NCI-H345 (cell line): ENCODE results near the gene KCNMA1.

Experiments used
- DNase-seq: peaks from one replicate; lab custom pipeline; 2025; lab: John Stamatoyannopoulos, UW

KCNMA1 gene

DNA sequence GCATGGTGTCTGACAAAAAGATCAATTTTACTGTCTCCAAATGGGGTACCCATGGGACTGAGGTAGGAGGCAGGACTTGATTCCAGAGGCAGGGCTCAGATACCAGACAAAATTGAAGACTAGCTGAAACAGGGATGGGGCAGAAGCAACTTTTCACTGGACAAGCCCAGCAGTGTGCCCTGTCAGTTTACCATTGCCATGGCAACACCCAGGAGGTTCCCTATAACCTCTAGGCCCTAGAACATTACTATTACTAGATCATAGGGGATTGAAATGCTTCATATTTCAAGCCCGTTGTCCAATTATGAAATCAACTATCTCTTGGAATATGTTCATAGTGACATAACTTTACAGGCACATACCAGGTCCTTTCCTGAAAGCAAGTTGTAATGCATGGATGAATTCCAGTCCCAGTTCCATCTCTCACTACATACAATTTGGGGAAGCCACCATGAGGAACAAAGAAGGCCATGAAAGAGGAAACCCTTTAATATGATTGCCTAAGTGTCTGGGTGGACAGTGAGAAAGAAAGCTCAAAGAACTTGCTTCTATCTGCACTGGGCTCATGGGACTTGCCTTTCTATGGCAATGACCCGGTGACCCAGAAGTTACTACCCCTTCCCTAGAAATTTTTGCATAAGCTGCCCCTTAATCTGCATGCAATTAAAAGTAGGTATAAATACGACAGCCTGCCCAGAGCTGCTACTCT, 557.9 kb downstream of the KCNMA1 start:
- no peak for DNase-seq

DNA sequence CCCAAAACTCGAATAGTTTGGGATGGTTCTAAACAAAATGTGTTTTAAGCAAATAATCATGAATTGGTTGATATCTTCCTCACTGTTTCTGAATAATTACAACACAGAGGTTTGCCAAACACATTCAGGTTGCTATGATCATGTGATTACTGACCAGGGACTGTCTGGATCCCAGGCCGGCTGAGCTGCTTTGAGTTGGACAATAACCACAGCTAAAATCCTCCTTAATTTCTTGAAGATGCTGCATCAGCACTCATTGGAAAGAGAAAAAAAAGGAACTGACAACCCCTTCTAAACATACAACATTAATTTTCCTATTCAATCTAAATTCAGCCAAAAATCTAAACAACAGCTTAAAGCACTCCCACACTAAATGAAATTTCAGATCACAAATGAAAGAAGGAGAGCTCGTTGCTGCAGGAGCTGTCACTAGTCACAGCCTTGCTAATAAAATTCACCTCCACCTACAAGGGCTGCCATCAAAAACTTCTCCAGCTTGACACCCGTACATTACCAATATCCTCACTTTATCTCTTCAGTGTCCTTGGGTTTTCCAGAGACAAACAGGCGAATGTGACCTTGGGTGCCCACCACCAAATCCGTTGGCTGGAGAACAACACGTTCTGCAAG, 560.2 kb downstream of the KCNMA1 start:
- DNase-seq: no peak

DNA sequence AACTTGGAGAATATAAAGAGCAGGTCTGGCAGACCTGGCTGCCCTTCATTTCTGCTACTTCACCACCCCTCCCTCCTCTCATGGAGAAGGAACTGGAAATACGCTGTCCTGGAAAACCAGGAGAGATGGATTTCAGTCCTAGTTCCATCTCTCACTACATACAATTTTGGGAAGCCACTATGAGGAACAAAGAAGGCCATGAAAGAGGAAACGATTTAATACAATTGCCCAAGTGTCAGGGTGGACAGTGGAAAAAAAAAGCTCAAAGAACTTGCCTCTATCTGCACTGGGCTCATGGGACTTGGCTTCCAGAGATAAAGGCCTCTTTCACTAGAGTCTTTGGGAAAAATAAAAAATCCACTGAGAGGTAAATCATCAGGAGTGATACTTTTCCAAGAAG, 561.7 kb downstream of the KCNMA1 start:
- no peak for DNase-seq

DNA sequence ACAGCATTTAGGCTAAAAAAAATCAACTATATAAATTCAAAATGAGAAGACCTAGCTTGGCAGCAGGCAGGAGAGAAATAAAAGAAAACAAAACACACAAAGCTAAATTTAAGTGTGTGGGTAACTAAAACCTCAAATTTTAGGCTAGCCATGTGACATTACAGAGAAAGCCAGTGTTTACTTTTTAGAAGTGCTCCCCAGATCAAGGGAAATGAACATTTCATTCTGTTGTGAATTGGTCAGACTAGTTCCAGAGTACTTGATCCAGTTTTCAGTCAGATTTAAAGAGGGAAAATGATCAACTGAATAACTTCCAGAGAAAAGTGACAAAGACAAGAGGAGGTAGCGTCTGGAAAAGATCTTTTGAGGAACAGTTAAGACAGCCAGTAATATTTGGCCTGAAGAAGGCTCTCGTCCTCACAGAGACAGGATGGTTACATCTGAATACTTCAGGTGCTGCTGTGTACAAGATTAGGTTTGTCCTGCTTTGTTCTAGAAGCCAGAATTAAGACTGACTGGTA, 563.4 kb downstream of the KCNMA1 start:
- no peak for DNase-seq

DNA sequence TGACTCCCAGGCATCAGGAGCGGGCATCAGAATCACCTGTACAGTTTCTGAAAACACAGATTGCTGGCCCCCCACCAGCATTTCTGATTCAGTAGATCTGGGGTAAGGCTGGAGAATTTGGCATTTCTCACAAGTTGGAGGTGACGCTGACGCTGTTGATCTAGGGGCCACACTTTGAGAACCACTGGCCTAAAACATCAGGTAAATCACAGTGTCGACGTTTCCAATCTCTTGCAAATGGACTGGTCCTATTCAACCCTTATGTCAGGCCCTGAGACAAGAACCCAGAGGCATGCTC, 564.0 kb downstream of the KCNMA1 start:
- no peak for DNase-seq

- no peak for DNase-seq
Observed at GRCh38 chr10:77072836-77073662, 564.6 kb downstream of the KCNMA1 start.

DNA sequence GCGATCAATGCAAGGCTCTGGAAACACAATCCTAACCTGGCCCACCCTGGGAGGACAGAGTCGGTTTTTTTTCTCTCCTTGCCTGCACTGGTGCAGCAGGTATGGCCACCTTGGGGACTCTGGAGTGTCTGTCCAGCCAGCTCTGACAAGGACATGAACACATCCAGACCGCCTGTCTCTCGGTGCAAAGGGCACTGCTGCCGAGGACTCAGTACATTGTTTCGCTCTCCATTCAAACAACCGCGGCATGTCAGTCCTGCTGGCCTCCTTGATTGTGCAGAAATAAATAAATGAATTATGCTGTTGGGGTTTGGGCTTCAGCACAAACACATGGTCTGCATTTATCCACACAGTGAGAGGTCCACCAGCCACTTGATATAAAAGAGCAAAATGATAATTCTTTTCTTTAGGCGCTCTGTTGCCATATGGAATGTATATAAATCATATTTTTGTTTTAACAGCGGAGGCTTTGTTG, 565.2 kb downstream of the KCNMA1 start:
- DNase-seq: no peak

DNA sequence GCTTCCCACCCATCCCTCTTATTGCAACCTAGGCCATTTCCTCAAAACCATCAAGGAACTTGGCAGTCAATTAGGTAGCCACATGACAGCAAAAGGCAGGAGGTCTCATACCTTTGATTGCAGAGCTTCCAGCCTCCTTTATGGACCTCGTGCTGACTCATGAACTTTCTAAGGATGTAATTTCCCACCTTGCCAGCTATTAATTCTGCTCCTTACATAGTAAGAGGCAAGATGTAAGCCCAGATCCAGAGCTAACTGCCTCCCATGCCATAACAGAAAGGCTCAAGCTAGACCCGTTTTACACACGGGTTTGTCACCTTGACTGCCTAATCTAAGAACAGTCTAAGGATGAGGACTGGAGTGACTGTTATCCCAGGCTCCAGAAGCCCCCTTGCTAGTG, 565.7 kb downstream of the KCNMA1 start:
- DNase-seq: no peak

GRCh38 chr10:77071001-77071511, 566.6 kb downstream of the KCNMA1 start:
- no peak for DNase-seq

DNA sequence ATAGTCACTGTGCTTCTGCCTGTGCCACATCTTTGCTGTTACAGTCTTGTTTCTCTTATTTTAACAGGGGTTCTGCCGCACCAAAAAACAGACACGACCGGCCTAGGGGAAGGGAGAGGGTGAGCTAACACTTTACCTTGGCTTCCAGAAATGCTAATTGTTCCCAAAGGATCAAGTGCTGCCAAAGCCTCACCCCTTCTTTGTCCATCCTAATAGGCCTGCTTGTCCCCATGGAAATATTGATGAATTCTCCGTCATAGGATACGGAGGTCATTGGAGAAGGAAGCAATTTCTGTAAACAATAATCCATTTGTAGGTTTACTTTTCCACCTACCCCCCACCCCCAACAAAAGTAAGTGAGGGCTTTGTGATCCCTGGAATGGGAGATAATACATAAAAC, 567.3 kb downstream of the KCNMA1 start:
- no peak for DNase-seq

DNA sequence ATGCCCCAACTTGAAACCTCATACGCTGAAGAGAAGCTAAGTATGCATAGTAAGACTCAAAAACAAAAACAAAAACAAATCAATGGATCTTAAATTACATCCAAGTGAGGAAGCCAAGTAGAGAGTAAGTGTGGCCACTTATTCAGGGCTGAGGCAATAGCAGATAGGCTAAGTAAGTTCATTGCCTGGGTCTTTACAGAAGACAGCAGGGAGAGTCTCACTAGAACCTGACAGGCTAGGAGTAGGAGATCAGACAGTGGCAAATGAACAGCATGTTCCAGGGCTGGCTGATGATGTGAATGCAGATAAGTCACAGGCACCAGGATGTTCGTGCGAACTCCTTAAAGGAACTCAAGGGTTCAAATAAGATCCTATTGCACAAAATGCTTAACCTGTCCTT, 568.6 kb downstream of the KCNMA1 start:
- no peak for DNase-seq

DNA sequence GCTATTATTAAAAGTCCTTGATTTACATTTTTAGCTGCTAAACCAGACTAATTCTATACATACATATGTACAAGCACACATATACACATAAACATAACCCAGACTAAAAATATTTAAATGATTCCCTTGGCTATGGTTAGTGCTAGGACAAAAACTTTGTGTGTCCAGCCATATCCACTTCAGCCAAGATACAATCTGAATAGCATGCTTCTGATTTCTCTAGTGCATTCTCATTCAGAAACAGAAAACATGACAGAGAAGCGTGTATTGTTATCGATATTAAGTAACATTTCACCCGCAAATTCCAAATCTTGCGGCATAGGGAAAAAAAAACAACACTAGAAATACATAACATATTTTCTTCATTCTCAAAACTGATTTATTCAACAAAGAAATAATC, 569.3 kb downstream of the KCNMA1 start:
- DNase-seq: no peak

DNA sequence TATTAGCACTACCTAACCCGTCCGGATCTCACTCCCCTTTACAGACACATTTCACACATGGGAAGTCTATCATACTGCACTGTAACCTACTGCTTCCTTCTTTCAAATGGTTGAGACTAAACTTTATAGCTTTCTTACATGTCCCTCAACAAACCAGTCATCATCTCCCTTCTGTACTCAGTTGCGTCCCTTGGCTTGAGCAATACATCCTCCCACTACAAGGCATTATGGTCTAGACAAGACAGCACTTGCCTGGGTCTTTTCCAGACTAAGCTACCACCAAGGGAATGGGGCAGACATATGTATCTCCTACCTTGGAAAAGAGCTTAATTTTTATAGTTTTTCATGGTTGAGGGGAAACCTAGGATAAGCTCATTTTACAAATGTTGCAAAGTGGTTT, 575.2 kb downstream of the KCNMA1 start:
- no peak for DNase-seq

GRCh38 chr10:77060913-77061312, 576.7 kb downstream of the KCNMA1 start:
- DNase-seq: no peak

- no peak for DNase-seq
Observed at GRCh38 chr10:77056650-77057049, 581.0 kb downstream of the KCNMA1 start.

DNA sequence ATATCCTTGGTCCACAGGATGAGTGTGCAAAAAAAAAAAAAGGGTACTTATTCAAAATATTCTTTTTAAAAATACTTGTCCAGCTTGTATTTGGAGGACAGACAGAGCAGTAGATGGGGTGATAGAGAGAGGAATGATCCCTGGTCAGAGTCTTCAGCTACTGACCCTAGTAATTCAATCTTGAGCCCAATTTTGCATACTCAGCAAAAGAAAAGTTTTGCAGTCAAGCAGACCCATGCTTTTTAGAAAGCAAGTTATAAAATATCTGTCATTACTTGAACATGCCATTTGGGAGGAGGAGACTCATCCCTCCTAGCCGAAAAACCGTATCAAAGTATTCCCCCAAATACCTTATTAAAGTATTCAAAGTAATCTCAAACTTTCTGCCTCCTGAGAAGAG, 585.0 kb downstream of the KCNMA1 start:
- no peak for DNase-seq

DNA sequence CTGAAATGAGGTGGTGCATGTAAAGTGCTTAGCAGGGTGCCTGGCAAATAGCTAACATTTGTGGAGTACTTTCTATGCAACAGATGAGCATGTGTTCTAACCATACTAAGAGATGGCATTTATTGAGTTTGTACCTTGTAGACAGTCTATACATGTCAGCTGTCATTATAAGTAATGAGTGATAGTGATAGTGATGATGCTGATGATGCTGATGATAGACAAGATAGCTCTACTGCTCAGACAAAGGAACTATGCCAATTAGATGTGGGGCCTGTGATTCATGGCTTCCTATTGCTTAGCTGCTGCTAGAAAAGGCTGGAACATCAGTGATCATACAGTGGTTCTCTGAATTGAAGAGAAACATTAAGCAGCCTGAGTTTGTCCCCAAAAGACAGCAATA, 585.8 kb downstream of the KCNMA1 start:
- DNase-seq: no peak

DNA sequence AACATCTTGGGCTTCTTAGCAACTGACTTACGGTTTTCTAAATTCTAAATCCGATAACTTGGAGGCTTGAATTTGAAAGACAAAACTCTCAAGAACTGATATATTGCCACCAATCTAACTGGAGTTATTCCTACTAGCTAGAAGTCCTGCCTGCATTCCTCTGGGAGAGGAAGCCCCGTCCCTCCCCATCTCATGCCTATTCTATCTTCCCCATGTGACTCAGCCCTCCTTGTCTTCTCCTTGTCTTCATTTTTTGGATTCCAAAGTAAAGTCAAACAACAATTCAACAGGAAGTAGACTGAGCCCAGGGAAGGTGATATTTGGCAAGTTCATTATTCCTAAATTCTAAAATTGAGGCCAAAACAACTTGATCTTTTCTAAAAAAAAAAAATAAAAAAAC, 587.7 kb downstream of the KCNMA1 start:
- no peak for DNase-seq

GRCh38 chr10:77049146-77049545, 588.5 kb downstream of the KCNMA1 start:
- no peak for DNase-seq

- DNase-seq: no peak
Observed at GRCh38 chr10:77045085-77045484, 592.5 kb downstream of the KCNMA1 start.

GRCh38 chr10:77043420-77043763, 594.2 kb downstream of the KCNMA1 start:
- DNase-seq: no peak

DNA sequence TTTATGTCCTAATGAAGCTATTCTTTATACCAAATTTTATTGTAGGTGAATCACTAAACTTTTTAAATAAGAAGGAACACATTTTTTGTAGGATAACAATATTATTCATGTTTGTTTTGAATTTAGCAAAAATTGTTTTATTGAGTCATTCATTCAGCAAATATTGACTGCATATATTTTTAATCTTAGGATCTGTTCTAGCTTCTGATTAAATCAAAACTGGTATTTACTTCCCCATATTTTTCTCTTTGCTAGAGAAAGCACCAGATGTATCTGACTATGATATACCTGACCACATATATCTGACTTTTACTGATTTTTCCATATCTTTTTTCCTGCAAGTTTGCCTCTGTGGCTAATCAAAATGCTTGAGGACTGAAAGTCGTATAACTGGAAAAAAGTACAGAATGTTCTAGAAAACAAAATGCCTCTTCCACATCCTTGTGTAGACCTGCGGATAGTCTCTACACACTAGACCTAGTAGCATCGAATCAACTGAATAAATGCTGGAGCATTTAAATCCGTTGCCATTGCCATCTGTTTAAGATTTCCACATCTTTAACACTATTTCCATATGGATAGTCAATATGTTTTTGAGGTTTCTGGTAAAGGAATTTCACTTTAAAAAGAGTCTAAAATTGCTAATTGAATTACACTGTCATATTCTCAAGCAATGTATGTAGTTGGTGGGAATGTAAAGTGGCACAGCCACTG, 594.7 kb downstream of the KCNMA1 start:
- DNase-seq: no peak
